ENCODE data around the gene NRSN2. TPM values are rescaled to one million over a fixed set of nuclear protein-coding genes. Genes with fewer than 3 reads are reported as not detected.

The NRSN2 gene
- total RNA-seq, 2 experiments from 2014 or later, result 10.6 to 11.6 TPM

DNA sequence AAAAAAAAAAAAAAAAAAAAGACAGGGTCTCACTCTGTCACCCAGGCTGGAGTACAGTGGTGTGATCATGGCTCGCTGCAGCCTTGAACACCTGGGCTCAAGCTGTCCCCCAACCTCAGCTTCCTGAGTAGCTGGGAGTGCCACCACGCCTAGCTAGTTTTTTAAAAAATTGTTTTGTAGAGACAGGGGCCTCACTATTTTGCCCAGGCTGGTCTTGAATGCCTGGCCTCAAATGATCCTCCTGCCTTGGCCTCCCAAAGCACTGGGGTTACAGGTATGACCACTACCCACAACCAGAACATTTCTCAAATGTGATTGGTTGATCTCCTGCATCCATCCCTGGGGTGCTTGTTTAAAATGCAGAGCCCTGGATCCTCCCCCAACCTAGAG, 55.6 kb downstream of the NRSN2 start:
- ChIA-PET CTCF (interaction anchor here (0.7 to 1.6 kb wide), 4 partner anchors 9 to 105 kb away, joined by 3 to 6 read pairs (median 4); no protein-coding TSS in a partner anchor), POLR2A (interaction anchor here (1.9 kb wide), 1 partner anchor 21 kb away, joined by 4 read pairs; no protein-coding TSS in a partner anchor)

DNA sequence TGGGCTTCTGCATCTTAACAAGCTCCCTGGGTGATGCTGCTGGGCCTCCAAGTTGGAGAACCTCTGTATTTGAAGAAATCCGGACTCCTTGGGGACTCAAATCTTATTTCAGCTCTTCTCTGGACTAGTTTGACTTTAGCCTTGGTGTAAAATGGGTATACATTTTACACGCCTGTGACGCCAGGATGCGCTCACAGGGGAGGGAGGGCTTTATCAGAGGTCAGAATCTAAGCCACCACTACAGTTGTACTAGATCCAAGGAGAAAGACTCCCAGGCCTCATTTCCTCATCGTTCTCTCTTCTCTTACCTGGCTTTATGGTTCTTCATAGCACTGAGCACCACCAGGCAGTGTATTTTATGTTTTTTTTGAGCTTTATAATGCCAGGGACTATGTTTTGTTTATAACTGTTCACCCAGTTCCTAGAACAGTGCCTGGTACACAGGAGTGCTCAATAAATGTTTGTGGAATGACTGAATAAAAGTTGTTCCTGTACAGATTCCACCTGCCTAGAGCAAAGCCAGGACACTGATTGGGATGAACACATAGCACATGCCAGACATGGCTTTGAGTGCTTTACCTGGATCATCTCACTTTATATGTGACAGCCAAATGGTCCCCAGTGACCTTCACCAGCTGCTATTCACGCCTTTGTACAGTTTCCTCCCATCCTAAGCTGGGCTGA, 56.1 kb downstream of the NRSN2 start:
- POLR2A ChIA-PET, result interaction anchor here (1.9 kb wide), 1 partner anchor 22 kb away, joined by 4 read pairs; no protein-coding TSS in a partner anchor

DNA sequence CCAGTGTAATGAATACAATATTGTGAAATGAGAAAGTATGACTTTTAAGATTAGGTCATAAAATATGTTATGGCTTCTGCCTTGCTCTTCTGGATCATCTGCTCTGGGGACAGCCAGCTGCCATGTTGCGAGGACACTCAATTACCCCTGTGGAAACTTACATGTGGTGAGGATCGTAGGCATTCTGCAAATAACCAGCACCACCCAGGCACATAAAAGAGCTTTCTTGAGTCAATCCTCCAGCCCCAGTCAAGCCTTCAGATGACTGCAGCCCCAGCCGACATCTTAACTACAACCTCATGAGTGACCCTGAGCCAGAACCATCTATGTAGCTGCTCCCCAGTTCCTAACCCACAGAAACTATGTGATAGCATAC, 56.7 kb downstream of the NRSN2 start:
- ChIA-PET CTCF (interaction anchor here (0.9 to 1.6 kb wide), 4 partner anchors 10 to 70 kb away, joined by 3 to 6 read pairs (median 4); no protein-coding TSS in a partner anchor), POLR2A (interaction anchor here (1.9 kb wide), 1 partner anchor 22 kb away, joined by 4 read pairs; no protein-coding TSS in a partner anchor)

More for the DNA sequence above, 56.1 kb downstream of the NRSN2 start:
- CTCF ChIA-PET, result interaction anchor here (0.7 to 1.6 kb wide), 5 partner anchors 9 to 104 kb away, joined by 3 to 6 read pairs (median 4); no protein-coding TSS in a partner anchor

DNA sequence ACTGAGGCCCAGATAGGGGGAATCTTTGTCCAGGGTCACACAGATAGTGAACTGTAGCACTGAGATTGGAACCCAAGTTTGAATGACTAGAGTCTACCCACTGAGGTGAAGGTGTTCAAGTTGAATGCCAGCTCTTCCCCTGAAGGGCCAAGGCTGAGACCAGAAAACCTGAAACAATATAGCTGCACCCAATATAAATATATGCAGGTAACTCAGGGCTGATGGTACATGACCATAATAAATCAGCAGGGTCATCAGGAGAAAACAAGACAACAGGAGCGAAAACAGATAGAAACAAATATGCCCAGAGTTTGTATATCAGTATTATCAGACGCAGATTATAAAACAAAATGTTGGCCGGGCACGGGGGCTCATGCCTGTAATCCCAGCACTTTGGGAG, 57.2 kb downstream of the NRSN2 start:
- ChIA-PET POLR2A (interaction anchor here (1.0 to 1.9 kb wide), 2 partner anchors 23 to 29 kb away, joined by 4 read pairs; no protein-coding TSS in a partner anchor), CTCF (interaction anchor here (0.9 kb wide), 1 partner anchor 70 kb away, joined by 3 read pairs; no protein-coding TSS in a partner anchor)

Other genes with a start within 250 kb of the NRSN2 start
- not detected for gene DEFB126, start 204.5 kb upstream of the NRSN2 start, total RNA-seq
- gene DEFB127, start 189.7 kb upstream of the NRSN2 start, total RNA-seq, result not detected
- gene DEFB128, start 157.4 kb upstream of the NRSN2 start, total RNA-seq, result not detected
- not detected for gene DEFB129, start 119.9 kb upstream of the NRSN2 start, total RNA-seq
- not detected for gene DEFB132, start 89.4 kb upstream of the NRSN2 start, total RNA-seq
- gene C20orf96, start 56.4 kb upstream of the NRSN2 start, total RNA-seq, result 1 to 10 TPM; 4.9 to 5.6 TPM
- gene ZCCHC3, start 49.5 kb upstream of the NRSN2 start, total RNA-seq, result 10 to 100 TPM; 21.0 to 21.3 TPM
- gene SOX12, start 21.6 kb upstream of the NRSN2 start, total RNA-seq, result 1 to 10 TPM; 7.9 to 8.1 TPM
- gene TRIB3, start 33.6 kb downstream of the NRSN2 start, total RNA-seq, result 10 to 100 TPM; 35.9 to 36.7 TPM
- gene RBCK1, start 61.2 kb downstream of the NRSN2 start, total RNA-seq, result 10 to 100 TPM; 90.9 to 94.0 TPM
- gene TBC1D20, start 115.4 kb downstream of the NRSN2 start, total RNA-seq, result 10 to 100 TPM; 25.0 to 25.1 TPM
- gene CSNK2A1, start 196.7 kb downstream of the NRSN2 start, total RNA-seq, result 100 to 1,000 TPM; 173 to 179 TPM

Measured in activated CD8-positive, alpha-beta memory T cell treated with anti-CD3 and anti-CD28 coated beads for 36 hours (primary cell).